ENCODE data around the gene PID1.

Gene PID1

GRCh38 chr2:229163893-229164292, 107.2 kb downstream of the PID1 start:
- TF ChIP-seq POLR2AphosphoS5 (IDR thresholded peaks at IDR 0.05; ENCODE audit: low read depth): no peak
- no peak for TF ChIP-seq GABPA (IDR thresholded peaks at IDR 0.05; ENCODE audit: low read depth)
- TF ChIP-seq, protein P1, sequence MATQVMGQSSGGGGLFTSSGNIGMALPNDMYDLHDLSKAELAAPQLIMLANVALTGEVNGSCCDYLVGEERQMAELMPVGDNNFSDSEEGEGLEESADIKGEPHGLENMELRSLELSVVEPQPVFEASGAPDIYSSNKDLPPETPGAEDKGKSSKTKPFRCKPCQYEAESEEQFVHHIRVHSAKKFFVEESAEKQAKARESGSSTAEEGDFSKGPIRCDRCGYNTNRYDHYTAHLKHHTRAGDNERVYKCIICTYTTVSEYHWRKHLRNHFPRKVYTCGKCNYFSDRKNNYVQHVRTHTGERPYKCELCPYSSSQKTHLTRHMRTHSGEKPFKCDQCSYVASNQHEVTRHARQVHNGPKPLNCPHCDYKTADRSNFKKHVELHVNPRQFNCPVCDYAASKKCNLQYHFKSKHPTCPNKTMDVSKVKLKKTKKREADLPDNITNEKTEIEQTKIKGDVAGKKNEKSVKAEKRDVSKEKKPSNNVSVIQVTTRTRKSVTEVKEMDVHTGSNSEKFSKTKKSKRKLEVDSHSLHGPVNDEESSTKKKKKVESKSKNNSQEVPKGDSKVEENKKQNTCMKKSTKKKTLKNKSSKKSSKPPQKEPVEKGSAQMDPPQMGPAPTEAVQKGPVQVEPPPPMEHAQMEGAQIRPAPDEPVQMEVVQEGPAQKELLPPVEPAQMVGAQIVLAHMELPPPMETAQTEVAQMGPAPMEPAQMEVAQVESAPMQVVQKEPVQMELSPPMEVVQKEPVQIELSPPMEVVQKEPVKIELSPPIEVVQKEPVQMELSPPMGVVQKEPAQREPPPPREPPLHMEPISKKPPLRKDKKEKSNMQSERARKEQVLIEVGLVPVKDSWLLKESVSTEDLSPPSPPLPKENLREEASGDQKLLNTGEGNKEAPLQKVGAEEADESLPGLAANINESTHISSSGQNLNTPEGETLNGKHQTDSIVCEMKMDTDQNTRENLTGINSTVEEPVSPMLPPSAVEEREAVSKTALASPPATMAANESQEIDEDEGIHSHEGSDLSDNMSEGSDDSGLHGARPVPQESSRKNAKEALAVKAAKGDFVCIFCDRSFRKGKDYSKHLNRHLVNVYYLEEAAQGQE (IDR thresholded peaks at IDR 0.05; ENCODE audit: insufficient replicate concordance, low read depth): no peak
- TF ChIP-seq, protein P2, sequence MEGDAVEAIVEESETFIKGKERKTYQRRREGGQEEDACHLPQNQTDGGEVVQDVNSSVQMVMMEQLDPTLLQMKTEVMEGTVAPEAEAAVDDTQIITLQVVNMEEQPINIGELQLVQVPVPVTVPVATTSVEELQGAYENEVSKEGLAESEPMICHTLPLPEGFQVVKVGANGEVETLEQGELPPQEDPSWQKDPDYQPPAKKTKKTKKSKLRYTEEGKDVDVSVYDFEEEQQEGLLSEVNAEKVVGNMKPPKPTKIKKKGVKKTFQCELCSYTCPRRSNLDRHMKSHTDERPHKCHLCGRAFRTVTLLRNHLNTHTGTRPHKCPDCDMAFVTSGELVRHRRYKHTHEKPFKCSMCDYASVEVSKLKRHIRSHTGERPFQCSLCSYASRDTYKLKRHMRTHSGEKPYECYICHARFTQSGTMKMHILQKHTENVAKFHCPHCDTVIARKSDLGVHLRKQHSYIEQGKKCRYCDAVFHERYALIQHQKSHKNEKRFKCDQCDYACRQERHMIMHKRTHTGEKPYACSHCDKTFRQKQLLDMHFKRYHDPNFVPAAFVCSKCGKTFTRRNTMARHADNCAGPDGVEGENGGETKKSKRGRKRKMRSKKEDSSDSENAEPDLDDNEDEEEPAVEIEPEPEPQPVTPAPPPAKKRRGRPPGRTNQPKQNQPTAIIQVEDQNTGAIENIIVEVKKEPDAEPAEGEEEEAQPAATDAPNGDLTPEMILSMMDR (IDR thresholded peaks at IDR 0.05; ENCODE audit: insufficient read depth, low read length): no peak
- TF ChIP-seq SPI1 (IDR thresholded peaks at IDR 0.05; ENCODE audit: borderline replicate concordance, low read depth): no peak
- no peak for DNase-seq (ENCODE audit: low read depth in 1 of 2, low spot score in 1 of 2)
- H3K27me3 ChIP-seq (ENCODE audit: insufficient read depth, poor library complexity, severe bottlenecking): no peaks in the 10 kb centered on the region
- no peak overlapping the region for H3K4me3 ChIP-seq (replicated peaks; ENCODE audit: insufficient read depth, low read length)
- no peak overlapping the region for H3K27ac ChIP-seq (replicated peaks)

DNA sequence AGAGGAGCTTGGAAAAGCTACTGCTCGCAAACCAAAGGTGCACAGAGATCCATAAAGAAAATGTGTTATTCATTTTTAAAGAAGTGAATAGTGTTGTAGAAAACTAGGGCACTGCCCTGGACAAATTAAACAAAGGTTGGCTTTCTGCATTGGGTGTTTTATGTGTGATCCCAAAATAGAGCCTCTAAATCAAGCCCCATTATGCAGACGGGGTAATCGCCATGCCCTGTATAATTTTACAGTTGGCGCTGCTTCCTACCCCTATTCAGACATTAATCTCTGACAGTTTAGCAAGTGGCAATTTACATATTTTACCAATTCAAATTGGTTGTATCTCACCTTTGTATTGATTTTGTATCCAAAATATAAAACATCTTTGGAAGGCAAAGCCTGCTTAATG, 109.1 kb downstream of the PID1 start:
- H3K4me3 ChIP-seq (replicated peaks; ENCODE audit: insufficient read depth, low read length): no peak overlapping the region
- no peak overlapping the region for H3K27ac ChIP-seq (replicated peaks)
- TF ChIP-seq POLR2AphosphoS5 (IDR thresholded peaks at IDR 0.05; ENCODE audit: low read depth) (no peak), SPI1 (IDR thresholded peaks at IDR 0.05; ENCODE audit: borderline replicate concordance, low read depth) (no peak), GABPA (IDR thresholded peaks at IDR 0.05; ENCODE audit: low read depth) (no peak)
- TF ChIP-seq, protein P2 (IDR thresholded peaks at IDR 0.05; ENCODE audit: insufficient read depth, low read length): no peak
- TF ChIP-seq, protein P1 (IDR thresholded peaks at IDR 0.05; ENCODE audit: insufficient replicate concordance, low read depth): no peak
- no peak for DNase-seq (ENCODE audit: low read depth in 1 of 2, low spot score in 1 of 2)
- no peaks in the 10 kb centered on the region for H3K27me3 ChIP-seq (ENCODE audit: insufficient read depth, poor library complexity, severe bottlenecking)

DNA sequence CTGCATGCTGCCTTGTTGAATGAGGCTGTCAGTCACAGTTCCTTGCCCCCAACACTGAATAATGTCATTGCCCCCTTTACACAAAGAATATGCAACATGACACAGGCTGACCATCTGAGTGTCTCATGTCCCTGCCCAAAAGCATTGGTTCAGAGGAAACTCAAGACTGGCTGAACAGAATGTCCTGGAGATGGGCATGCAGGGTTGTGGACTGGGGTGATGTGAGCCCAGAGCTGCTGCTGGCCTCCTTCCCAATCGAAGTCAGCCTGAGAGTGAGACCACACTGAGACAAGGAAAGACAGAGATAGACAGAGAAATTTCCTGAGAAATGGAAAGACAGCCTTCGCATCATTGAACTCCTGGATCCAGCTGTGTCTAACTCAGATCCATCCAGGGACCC, 110.1 kb downstream of the PID1 start:
- no peaks in the 10 kb centered on the region for H3K27me3 ChIP-seq (ENCODE audit: insufficient read depth, poor library complexity, severe bottlenecking)
- H3K27ac ChIP-seq (replicated peaks): no peak overlapping the region
- TF ChIP-seq, protein P1 (IDR thresholded peaks at IDR 0.05; ENCODE audit: insufficient replicate concordance, low read depth): no peak
- TF ChIP-seq POLR2AphosphoS5 (IDR thresholded peaks at IDR 0.05; ENCODE audit: low read depth) (no peak), SPI1 (IDR thresholded peaks at IDR 0.05; ENCODE audit: borderline replicate concordance, low read depth) (no peak), GABPA (IDR thresholded peaks at IDR 0.05; ENCODE audit: low read depth) (no peak)
- TF ChIP-seq, protein P2 (IDR thresholded peaks at IDR 0.05; ENCODE audit: insufficient read depth, low read length): no peak
- no peak overlapping the region for H3K4me3 ChIP-seq (replicated peaks; ENCODE audit: insufficient read depth, low read length)
- DNase-seq (ENCODE audit: low read depth in 1 of 2, low spot score in 1 of 2): no peak
